GM23248 (cell line): ENCODE measurements around the gene PPP2R5B.

Experiments
- EZH2 ChIP-seq: fragments of 200-600 bp; sonication (generic); IDR thresholded peaks from 2 replicates; pipeline ENCODE4 v1.6.1; 2018; ENCODE audit warnings: antibody characterized with exemption, mild to moderate bottlenecking; ENCODE audit not compliant: insufficient read depth, poor library complexity, severe bottlenecking
- EZH2phosphoT487 ChIP-seq: fragments of 200-600 bp; sonication (generic); IDR thresholded peaks from 2 replicates; pipeline ENCODE4 v1.6.1; 2018; ENCODE audit warnings: antibody characterized with exemption, moderate library complexity, mild to moderate bottlenecking, low read depth; ENCODE audit not compliant: insufficient read depth

DNA sequence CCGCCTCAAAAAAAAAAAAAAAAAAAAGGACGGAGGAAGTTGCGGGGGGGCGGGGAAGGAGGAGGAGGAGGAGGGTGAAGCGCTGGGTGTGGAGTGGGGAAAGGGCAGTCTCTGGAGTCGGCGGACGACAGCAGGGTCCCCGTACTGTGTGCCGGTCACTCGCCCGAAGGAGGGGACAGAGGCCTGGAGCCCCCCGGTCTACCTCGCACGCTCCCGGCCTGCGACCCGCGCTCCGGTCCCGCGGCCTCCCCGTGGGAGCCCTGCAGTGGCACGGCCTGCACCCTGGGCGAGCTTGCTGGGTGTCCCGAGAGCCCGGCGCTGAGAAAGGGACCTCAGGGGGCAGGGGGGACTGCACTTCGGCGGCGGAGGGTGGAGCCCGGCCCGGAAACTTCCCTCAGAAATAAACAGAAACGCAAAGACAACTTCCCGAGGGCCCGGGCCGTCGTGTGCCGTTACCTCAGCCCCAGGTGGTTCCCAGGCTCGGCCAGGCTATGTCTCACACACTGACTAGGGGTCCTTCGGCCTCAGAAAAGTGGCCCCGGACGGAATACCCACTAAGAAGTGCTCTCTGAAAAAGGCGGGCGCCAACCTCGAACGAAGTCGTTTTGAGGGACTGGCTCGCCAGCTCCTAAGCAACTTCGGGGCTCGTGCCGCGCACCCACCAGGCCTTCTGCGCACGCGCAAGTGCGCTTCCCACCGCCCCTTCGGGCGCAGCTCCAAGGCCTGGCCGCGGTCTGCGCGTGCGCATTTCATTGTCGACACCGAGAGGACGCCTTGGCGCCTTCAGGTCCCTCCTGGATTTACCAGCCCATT lies 47.1 kb downstream of the PPP2R5B start, which contains the start of gene MAJIN:
- TF ChIP-seq EZH2 (no peak), EZH2phosphoT487 (no peak)
